Activated B cell treated with CpG ODN at 0.5 μM for 24 hours (primary cell): ENCODE measurements around the gene EPHA8. TPM values are rescaled to one million over a fixed set of nuclear protein-coding genes. Genes with fewer than 3 reads are reported as not detected.

Experiments
- ATAC-seq: fragments of 200-7000 bp; cut with Tn5 transposase; one replicate; pipeline ENCODE4 v1.10.0; 2021; ENCODE audit warnings: low read depth, mild to moderate bottlenecking, moderate library complexity
- CTCF ChIA-PET: fragments of 350-600 bp; sonication (Branson Sonifier 250); formaldehyde crosslinking; loops from one replicate; lab custom pipeline; 2021; ENCODE audit warnings: antibody characterized with exemption; lab: Charles Lee
- POLR2A ChIA-PET: fragments of 350-600 bp; sonication (Branson Sonifier 250); formaldehyde crosslinking; loops from one replicate; lab custom pipeline; 2021; ENCODE audit warnings: antibody characterized with exemption; lab: Charles Lee
- DNase-seq: peaks from one replicate; pipeline ENCODE4 v3.0.0; 2022
- H3K27ac Mint-ChIP-seq: one replicate; pipeline ENCODE4 v1.8.0; 2020; ENCODE audit warnings: mixed read lengths
- H3K27me3 Mint-ChIP-seq: one replicate; pipeline ENCODE4 v1.8.0; 2021; ENCODE audit warnings: mixed read lengths
- H3K36me3 Mint-ChIP-seq: one replicate; pipeline ENCODE4 v1.8.0; 2021; ENCODE audit warnings: low read depth, mixed read lengths
- H3K4me1 Mint-ChIP-seq: one replicate; pipeline ENCODE4 v1.8.0; 2021; ENCODE audit warnings: mixed read lengths
- H3K4me3 Mint-ChIP-seq: one replicate; pipeline ENCODE4 v1.8.0; 2020; ENCODE audit warnings: mild to moderate bottlenecking, mixed read lengths
- H3K9me3 Mint-ChIP-seq: one replicate; pipeline ENCODE4 v1.8.0; 2020; ENCODE audit warnings: mixed read lengths
- CTCF ChIP-seq: fragments of 200-600 bp; IDR thresholded peaks from one replicate; pipeline ENCODE4 v1.8.0; 2022; ENCODE audit warnings: antibody characterized with exemption, mild to moderate bottlenecking
- intact Hi-C: fragments of 100-400 bp; cut with micrococcal nuclease; formaldehyde crosslinking; loops from one replicate; pipeline ENCODE4 v1.15.1; 2024
- total RNA-seq: library from RNA; stranded (reverse); gene quantifications from 2 replicates; pipeline ENCODE4 v1.2.3, GENCODE V29; 2022

The EPHA8 gene
- total RNA-seq, 1 donor from 2014 or later = not detected

- H3K9me3 Mint-ChIP-seq = no peaks in the 10 kb centered on the region
- no peak overlapping the region for H3K4me3 Mint-ChIP-seq
- POLR2A ChIA-PET = no interaction called here
- CTCF ChIA-PET = no interaction called here
- peaks cover 21% of the 10 kb centered on the region for H3K27me3 Mint-ChIP-seq
- ATAC-seq = no peak
- DNase-seq = no peak
- TF ChIP-seq CTCF = no peak
- intact Hi-C loops = no loop called here
- H3K27ac Mint-ChIP-seq = no peak overlapping the region
- no peaks in the 10 kb centered on the region for H3K36me3 Mint-ChIP-seq
- H3K4me1 Mint-ChIP-seq = no peaks in the 10 kb centered on the region
Measured at GRCh38 chr1:22633697-22634463, 70.6 kb downstream of the EPHA8 start.

- no peaks in the 10 kb centered on the region for H3K36me3 Mint-ChIP-seq
- ChIA-PET CTCF (interaction anchor here (0.6 kb wide), 1 partner anchor 338 kb away, joined by 4 read pairs; no protein-coding TSS in a partner anchor), POLR2A (no interaction called here)
- no peak for TF ChIP-seq CTCF
- no peaks in the 10 kb centered on the region for H3K4me1 Mint-ChIP-seq
- intact Hi-C loops = no loop called here
- no peaks in the 10 kb centered on the region for H3K9me3 Mint-ChIP-seq
- ATAC-seq = no peak
- no peak overlapping the region for H3K4me3 Mint-ChIP-seq
- peaks cover 16% of the 10 kb centered on the region for H3K27me3 Mint-ChIP-seq
- DNase-seq = no peak
- no peak overlapping the region for H3K27ac Mint-ChIP-seq
Measured at GRCh38 chr1:22635436-22635835, 72.1 kb downstream of the EPHA8 start.

- intact Hi-C loops = no loop called here
- Mint-ChIP-seq H3K4me3 (no peak within 1 kb of the TSS), H3K9me3 (no peaks in the 10 kb centered on the region), H3K36me3 (no peaks in the 10 kb centered on the region), H3K27ac (no peak within 1 kb of the TSS), H3K4me1 (no peaks in the 10 kb centered on the region), H3K27me3 (peaks cover 17% of the 10 kb centered on the region)
- no peak for TF ChIP-seq CTCF
- ChIA-PET POLR2A (no interaction called here), CTCF (no interaction called here)
- DNase-seq (no peak), ATAC-seq (no peak)
Measured at GRCh38 chr1:22636353-22636752, 73.1 kb downstream of the EPHA8 start, which contains the start of gene C1QA. Gene C1QA (plus strand): TSS chr1:22636628. CDS start chr1:22637617, 989 bp downstream.

GRCh38 chr1:22636927-22637326, 73.6 kb downstream of the EPHA8 start:
- Mint-ChIP-seq H3K9me3 (no peaks in the 10 kb centered on the region), H3K4me1 (no peaks in the 10 kb centered on the region), H3K27me3 (peaks cover 17% of the 10 kb centered on the region), H3K36me3 (no peaks in the 10 kb centered on the region), H3K4me3 (no peak overlapping the region), H3K27ac (no peak overlapping the region)
- ATAC-seq = no peak
- POLR2A ChIA-PET = no interaction called here
- no peak for TF ChIP-seq CTCF
- CTCF ChIA-PET = no interaction called here
- intact Hi-C loops = no loop called here
- DNase-seq = no peak

GRCh38 chr1:22637907-22638445, 74.7 kb downstream of the EPHA8 start:
- Mint-ChIP-seq H3K4me3 (no peak overlapping the region), H3K27me3 (peaks cover 14% of the 10 kb centered on the region), H3K9me3 (no peaks in the 10 kb centered on the region), H3K27ac (no peak overlapping the region), H3K36me3 (no peaks in the 10 kb centered on the region), H3K4me1 (no peaks in the 10 kb centered on the region)
- intact Hi-C loops = no loop called here
- ChIA-PET POLR2A (no interaction called here), CTCF (no interaction called here)
- DNase-seq (no peak), ATAC-seq (no peak)
- no peak for TF ChIP-seq CTCF
